HepG2 (cell line): Measurements from ENCODE around the gene PARN. TPM values are rescaled to one million over a fixed set of nuclear protein-coding genes. Genes with fewer than 3 reads are reported as not detected.

Experiments
- BHLHE40 ChIP-seq: IDR thresholded peaks from 2 replicates; pipeline ENCODE4 v1.6.1; 2011; ENCODE audit warnings: low read length, improper control_type of control experiment
- FOXK1 ChIP-seq: sonication (generic); formaldehyde crosslinking; IDR thresholded peaks from 2 replicates; pipeline ENCODE4 v1.4.0; 2020; ENCODE audit warnings: low read depth, missing genetic modification reagents, borderline replicate concordance
- GTF3A ChIP-seq: sonication (generic); formaldehyde crosslinking; conservative IDR thresholded peaks from 2 replicates; pipeline ENCODE4 v1.4.0; 2020; ENCODE audit warnings: mild to moderate bottlenecking, missing genetic modification reagents
- JDP2 ChIP-seq: sonication (generic); formaldehyde crosslinking; IDR thresholded peaks from 2 replicates; pipeline ENCODE4 v1.8.1; 2022; ENCODE audit warnings: missing genetic modification reagents, borderline replicate concordance
- NR2F1 ChIP-seq, 2 experiments: fragments of 450-650 bp in 1 of 2; formaldehyde crosslinking in 1 of 2; IDR thresholded peaks; 2 replicates each; pipeline versions ENCODE4 v1.5.0 to v1.6.1; 2016 to 2020; ENCODE audit warnings: mild to moderate bottlenecking in 1 of 2, missing compliant biosample characterization in 1 of 2, missing genetic modification reagents in 1 of 2, moderate library complexity in 1 of 2
- NR2F6 ChIP-seq, 2 experiments: IDR thresholded peaks; 2 replicates each; pipeline ENCODE4 v1.6.1; 2016; ENCODE audit warnings: antibody characterized with exemption in 1 of 2, mild to moderate bottlenecking in 1 of 2
- TBL1XR1 ChIP-seq: fragments of 150-350 bp; IDR thresholded peaks from 2 replicates; pipeline ENCODE4 v1.6.1; 2014; ENCODE audit warnings: borderline replicate concordance, low read length; ENCODE audit not compliant: partially characterized antibody
- TSC22D2 ChIP-seq: sonication (generic); formaldehyde crosslinking; IDR thresholded peaks from 2 replicates; pipeline ENCODE4 v1.5.1; 2020; ENCODE audit warnings: missing genetic modification reagents, mild to moderate bottlenecking, borderline replicate concordance
- ZBTB1 ChIP-seq: sonication (generic); formaldehyde crosslinking; IDR thresholded peaks from 2 replicates; pipeline ENCODE4 v1.4.0; 2020; ENCODE audit warnings: missing genetic modification reagents, borderline replicate concordance
- ZBTB44 ChIP-seq: sonication (generic); formaldehyde crosslinking; IDR thresholded peaks from 2 replicates; pipeline ENCODE4 v1.4.0; 2020; ENCODE audit warnings: missing genetic modification reagents
- ZNF142 ChIP-seq: sonication (generic); formaldehyde crosslinking; IDR thresholded peaks from 2 replicates; pipeline ENCODE4 v1.4.0; 2020; ENCODE audit warnings: missing genetic modification reagents
- ZNF317 ChIP-seq: sonication (generic); formaldehyde crosslinking; IDR thresholded peaks from 2 replicates; pipeline ENCODE4 v1.5.0; 2020; ENCODE audit warnings: mild to moderate bottlenecking, missing genetic modification reagents
- ZNF546 ChIP-seq: sonication (generic); formaldehyde crosslinking; conservative IDR thresholded peaks from 2 replicates; pipeline ENCODE4 v1.8.1; 2023; ENCODE audit warnings: mild to moderate bottlenecking, missing genetic modification reagents
- ZNF800 ChIP-seq: sonication (generic); formaldehyde crosslinking; IDR thresholded peaks from 2 replicates; pipeline ENCODE4 v1.4.0; 2020; ENCODE audit warnings: missing genetic modification reagents
- polyA plus RNA-seq, 8 experiments: library from polyadenylated mRNA; depleted of rRNA in 3 of 8; stranded (reverse) in 7 of 8; unstranded in 1 of 8; fragments of >200 nt; fragmentation: Illumina TruSeq in 4 of 8; extraction: Trizol in 4 of 8; gene quantifications; 2 replicates each; pipeline versions ENCODE4 v1.2.1 to v1.2.3, GENCODE V29; 2011 to 2016; ENCODE audit warnings: low read depth in 4 of 8, missing spikeins in 1 of 8, mixed read lengths in 1 of 8; ENCODE audit not compliant: insufficient read depth in 1 of 8
- total RNA-seq, 5 experiments: library from RNA; depleted of rRNA; stranded (reverse); fragments of >200 nt; fragmentation: Illumina TruSeq; extraction: Trizol; gene quantifications; 2 replicates each; pipeline ENCODE4 v1.2.3, GENCODE V29; 2016; ENCODE audit warnings: low read depth in 1 of 5
- TF ChIP-seq, protein P1 (sequence below): IDR thresholded peaks from 2 replicates; pipeline ENCODE4 v1.6.1; 2016; ENCODE audit warnings: low read depth, borderline replicate concordance
- TF ChIP-seq, protein P2 (sequence below): sonication (generic); formaldehyde crosslinking; IDR thresholded peaks from 2 replicates; pipeline ENCODE4 v1.4.0; 2020; ENCODE audit warnings: missing genetic modification reagents

PARN gene
- total and polyA plus RNA-seq, 2 of the 13 experiments (the other 11 are each of a cell fraction or from before 2014, with no cell fraction given) = 13.3 to 47.6 TPM

- TF ChIP-seq ZNF142 (CRISPR knock-in tag) = peak; percentile 92
- TF ChIP-seq, protein P1, sequence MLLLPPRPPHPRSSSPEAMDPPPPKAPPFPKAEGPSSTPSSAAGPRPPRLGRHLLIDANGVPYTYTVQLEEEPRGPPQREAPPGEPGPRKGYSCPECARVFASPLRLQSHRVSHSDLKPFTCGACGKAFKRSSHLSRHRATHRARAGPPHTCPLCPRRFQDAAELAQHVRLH (CRISPR knock-in tag) = peak; percentile 97
- peak in 1 of 2 experiments; percentile 76 for TF ChIP-seq NR2F1 (CRISPR knock-in tag; IDR thresholded peaks at IDR 0.05)
- TF ChIP-seq GTF3A = no peak
- peak; percentile 90 for TF ChIP-seq BHLHE40
- TF ChIP-seq JDP2 = no peak; the same call in 1 of the 2 replicates
- TF ChIP-seq, protein P2, sequence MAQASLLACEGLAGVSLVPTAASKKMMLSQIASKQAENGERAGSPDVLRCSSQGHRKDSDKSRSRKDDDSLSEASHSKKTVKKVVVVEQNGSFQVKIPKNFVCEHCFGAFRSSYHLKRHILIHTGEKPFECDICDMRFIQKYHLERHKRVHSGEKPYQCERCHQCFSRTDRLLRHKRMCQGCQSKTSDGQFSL = peak; percentile 82
- peak; percentile 71; the same call in 1 of the 2 replicates for TF ChIP-seq TSC22D2 (CRISPR knock-in tag)
- peak; percentile 70; the same call in 1 of the 2 replicates for TF ChIP-seq ZNF546 (CRISPR knock-in tag)
- no peak for TF ChIP-seq ZBTB1 (CRISPR knock-in tag)
- peak; percentile 66; the same call in 1 of the 2 replicates for TF ChIP-seq ZNF317 (CRISPR knock-in tag)
- TF ChIP-seq ZBTB44 (CRISPR knock-in tag) = peak; percentile 33
- peak; percentile 62; the same call in 1 of the 2 replicates for TF ChIP-seq ZNF800 (CRISPR knock-in tag)
- TF ChIP-seq NR2F6 (IDR thresholded peaks at IDR 0.05) = peak; percentile 39; the same call in 1 of the 2 replicates
- TF ChIP-seq NR2F6 (CRISPR knock-in tag; IDR thresholded peaks at IDR 0.05) = peak; percentile 71
- TF ChIP-seq TBL1XR1 = peak; percentile 14
- peak; percentile 95 for TF ChIP-seq FOXK1 (CRISPR knock-in tag)
Measured at GRCh38 chr16:14632693-14633569, 2.9 kb upstream of the PARN start, which contains the start of gene BFAR (continued).
